GM12873 (cell line): ENCODE results near the gene PDZRN4.

Source experiments
- CTCF ChIP-seq: IDR thresholded peaks from 2 replicates; pipeline ENCODE4 v1.5.1; 2012; ENCODE audit warnings: low read depth, mild to moderate bottlenecking, moderate library complexity, low read length, control low read depth; ENCODE audit not compliant: insufficient read depth; ENCODE audit errors: missing control alignments

The PDZRN4 gene

GRCh38 chr12:41217727-41218126 is 29.6 kb downstream of the PDZRN4 start:
- no peak for TF ChIP-seq CTCF

- no peak for TF ChIP-seq CTCF
These were observed 32.8 kb downstream of the PDZRN4 start for GRCh38 chr12:41220931-41221330.

GRCh38 chr12:41221491-41221890 is 33.4 kb downstream of the PDZRN4 start:
- no peak for TF ChIP-seq CTCF

- TF ChIP-seq CTCF = no peak
These were observed 35.5 kb downstream of the PDZRN4 start for GRCh38 chr12:41223600-41223999.

- no peak for TF ChIP-seq CTCF
These were observed 35.9 kb downstream of the PDZRN4 start for GRCh38 chr12:41224066-41224465.

GRCh38 chr12:41225179-41225578 is 37.1 kb downstream of the PDZRN4 start:
- TF ChIP-seq CTCF = no peak

GRCh38 chr12:41228066-41228820 is 40.1 kb downstream of the PDZRN4 start:
- no peak for TF ChIP-seq CTCF
